HG03064 (cell line): ENCODE data around the gene TIMM29.

Experiments
- ATAC-seq: cut with Tn5 transposase; IDR thresholded peaks from one replicate; pipeline ENCODE4 v1.9.1; 2021; ENCODE audit warnings: low read depth; ENCODE audit not compliant: unreplicated experiment

The TIMM29 gene

GRCh38 chr19:10911579-10912363 lies 16.8 kb upstream of the TIMM29 start:
- no peak for ATAC-seq

DNA sequence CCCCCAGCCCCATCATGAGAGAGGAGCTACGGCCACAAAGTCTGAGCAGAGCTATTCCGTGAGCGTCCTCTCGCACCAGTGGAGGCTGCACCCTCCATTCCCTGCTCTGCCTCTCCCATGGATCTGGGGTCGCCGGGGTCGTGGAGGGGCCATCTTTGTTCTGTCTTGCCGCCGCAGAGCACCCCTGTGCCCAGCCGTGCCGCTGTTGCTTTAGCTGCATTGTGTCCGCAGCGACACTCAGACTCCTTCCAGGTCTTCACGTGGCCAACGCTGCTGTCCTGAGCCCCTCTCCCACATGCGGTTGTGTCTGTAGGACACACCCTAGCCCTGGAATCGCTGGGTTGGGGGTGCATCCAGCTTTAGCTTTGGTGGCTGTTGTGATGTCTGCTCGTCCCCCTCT lies 16.0 kb upstream of the TIMM29 start:
- ATAC-seq = no peak

DNA sequence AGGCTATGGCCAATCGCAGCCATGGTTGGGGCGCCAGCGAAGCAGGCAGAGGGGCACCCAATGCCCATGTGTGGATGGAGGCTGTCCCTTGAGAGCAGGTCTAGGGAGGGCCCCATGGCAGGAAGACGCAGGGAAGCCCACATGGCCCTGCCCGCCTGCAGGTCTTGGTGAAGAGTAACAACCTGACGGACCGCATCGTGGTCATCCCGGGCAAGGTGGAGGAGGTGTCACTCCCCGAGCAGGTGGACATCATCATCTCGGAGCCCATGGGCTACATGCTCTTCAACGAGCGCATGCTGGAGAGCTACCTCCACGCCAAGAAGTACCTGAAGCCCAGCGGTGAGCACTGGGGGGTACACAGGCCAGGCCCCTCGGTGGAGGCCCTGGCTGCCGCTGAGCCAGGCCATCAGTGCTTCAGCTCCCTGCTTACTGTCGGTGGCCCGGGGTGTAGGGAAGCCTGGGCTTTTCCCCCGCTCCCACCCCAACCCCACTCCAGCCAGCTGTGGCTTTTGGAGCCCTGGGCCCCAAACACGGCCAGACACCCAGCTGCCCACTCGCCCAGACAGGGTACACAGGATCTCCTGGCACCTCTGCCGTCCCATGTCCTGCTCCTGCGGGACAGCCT lies 14.8 kb upstream of the TIMM29 start:
- ATAC-seq = no peak

DNA sequence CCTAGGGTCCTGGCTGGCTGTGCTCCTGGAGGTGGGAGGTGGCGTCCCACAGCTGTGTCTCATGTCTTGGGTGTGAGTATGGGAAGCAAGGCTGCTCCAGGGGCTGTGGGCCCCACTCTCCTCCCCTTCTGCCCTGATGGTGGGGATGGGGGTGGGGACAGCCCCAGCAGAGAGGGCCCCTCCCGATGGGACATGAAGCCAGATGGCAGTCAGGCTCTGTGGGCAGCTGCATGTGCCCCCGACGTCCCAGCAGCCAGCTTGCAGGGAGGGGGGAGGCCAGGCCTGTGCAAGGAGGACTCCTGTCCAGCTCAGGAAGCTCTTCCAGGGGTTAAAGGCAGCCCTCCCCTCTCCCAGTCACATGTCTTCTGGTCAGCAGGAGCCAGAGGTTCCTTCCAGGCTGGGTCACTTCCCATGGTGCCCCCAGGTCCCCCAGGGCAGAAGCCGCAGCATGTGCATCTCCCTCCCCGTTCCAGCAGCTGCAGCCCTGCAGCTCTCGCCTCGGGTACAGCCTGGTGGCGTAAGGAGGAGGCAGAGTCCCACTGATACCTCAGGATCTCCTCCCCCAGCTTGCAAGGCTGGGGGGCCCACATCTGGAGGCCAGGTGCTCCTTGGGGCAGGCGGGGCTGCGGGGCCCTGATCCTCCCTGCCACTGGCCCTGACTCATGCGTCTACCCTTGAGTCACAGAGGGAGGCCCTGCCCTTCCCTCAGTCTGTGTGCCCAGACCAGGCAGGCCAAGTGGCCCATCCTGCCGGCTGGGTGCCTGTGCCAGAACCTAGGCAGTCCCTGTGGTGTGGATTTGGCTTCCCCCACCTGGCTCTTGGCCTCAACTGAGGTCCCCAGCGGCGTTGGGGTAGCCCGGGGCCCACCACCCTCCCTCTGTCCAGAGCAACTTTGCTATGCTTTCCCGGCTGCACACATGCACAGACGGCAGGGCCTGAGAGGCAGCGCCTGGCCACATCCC lies 13.2 kb upstream of the TIMM29 start:
- no peak for ATAC-seq

DNA sequence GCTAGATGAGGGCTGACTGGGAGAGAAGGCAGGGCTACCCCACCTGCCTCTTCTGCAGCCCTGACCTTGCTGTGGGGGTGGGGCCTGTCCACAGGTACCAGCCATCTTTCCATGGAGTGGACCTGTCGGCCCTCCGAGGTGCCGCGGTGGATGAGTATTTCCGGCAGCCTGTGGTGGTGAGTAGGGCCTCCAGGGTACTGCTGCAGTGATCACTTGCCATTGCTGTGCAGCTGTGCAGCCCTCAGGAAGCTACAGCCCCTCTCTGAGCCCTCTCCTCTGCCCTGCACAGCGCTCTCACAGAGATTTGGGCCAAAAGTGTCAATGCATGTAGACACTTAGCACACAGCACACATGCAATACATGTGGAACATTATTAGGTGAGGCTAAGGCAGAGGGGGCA lies 12.0 kb upstream of the TIMM29 start:
- ATAC-seq = no peak

GRCh38 chr19:10918359-10918758 lies 10.3 kb upstream of the TIMM29 start:
- no peak for ATAC-seq

DNA sequence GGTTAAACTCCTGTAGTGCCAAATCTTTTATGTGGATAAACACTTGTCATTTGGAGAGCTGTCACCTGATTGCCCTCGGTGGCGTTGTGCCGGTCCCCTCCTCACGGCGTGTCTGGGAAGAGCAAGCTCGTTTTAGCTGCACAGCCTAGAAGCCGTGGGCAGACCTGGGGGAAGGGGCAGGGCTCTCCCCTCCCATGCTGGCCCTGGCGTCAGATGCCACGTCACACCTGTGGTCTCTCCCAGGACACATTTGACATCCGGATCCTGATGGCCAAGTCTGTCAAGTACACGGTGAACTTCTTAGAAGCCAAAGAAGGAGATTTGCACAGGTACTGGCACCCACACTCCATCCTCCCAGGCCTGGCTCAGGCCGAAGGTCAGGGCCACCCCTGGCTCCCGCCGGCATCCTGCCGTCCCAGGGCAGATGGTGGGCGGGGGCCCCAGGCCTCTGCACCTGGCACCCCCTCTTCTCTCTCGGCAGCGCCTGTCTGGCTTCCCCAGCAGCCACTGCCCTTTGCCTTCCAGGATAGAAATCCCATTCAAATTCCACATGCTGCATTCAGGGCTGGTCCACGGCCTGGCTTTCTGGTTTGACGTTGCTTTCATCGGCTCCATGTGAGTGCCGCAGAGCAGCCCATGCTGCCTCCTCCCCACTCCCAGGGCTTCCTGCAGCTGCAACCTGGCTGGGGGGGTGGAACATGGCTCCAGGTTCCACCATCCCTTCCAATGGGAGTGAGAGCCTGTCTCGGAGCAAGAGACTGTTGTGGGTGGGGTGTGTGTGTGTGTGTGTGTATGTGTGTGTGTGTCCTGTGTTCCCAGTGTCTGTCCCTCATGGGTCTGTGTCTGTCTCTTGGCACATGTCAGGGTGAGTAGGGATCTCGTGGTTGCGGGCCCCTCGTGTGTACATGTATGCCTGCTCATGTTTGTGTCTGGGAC lies 9.0 kb upstream of the TIMM29 start:
- ATAC-seq = no peak

GRCh38 chr19:10920288-10920655 lies 8.3 kb upstream of the TIMM29 start:
- ATAC-seq = no peak

GRCh38 chr19:10920781-10921180 lies 7.8 kb upstream of the TIMM29 start:
- ATAC-seq = no peak

GRCh38 chr19:10921199-10921909 lies 7.3 kb upstream of the TIMM29 start:
- no peak for ATAC-seq

DNA sequence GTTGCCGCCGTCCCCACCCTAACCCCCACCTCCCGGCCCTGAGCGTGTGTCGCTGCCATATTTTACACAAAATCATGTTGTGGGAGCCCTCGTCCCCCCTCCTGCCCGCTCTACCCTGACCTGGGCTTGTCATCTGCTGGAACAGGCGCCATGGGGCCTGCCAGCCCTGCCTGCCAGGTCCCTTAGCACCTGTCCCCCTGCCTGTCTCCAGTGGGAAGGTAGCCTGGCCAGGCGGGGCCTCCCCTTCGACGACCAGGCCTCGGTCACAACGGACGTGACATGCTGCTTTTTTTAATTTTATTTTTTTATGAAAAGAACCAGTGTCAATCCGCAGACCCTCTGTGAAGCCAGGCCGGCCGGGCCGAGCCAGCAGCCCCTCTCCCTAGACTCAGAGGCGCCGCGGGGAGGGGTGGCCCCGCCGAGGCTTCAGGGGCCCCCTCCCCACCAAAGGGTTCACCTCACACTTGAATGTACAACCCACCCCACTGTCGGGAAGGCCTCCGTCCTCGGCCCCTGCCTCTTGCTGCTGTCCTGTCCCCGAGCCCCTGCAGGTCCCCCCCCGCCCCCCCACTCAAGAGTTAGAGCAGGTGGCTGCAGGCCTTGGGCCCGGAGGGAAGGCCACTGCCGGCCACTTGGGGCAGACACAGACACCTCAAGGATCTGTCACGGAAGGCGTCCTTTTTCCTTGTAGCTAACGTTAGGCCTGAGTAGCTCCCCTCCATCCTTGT lies 6.5 kb upstream of the TIMM29 start:
- ATAC-seq = no peak

GRCh38 chr19:10922638-10923014 lies 6.0 kb upstream of the TIMM29 start:
- no peak for ATAC-seq

- ATAC-seq = no peak
Observed at GRCh38 chr19:10923260-10924112, 5.1 kb upstream of the TIMM29 start.

DNA sequence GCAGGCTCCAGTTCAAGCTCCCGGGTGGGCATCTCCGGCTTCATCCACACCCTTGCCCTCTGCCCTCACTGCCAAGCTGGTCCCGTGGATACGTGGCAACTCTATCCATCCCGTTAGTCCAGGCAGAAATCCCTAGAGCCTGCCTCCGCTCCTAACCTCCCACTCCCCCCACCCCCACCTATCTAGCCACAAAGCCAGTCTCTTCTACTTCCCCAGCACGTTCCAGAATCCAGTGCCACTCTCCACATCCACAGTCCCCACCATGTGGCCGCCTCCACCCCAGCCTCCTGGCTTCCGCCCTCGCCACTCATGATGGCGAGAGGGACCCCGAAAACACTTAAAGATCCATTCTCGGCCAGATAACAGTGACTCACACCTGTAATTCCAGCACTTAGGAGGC lies 4.0 kb upstream of the TIMM29 start:
- no peak for ATAC-seq

- no peak for ATAC-seq
Observed at GRCh38 chr19:10927730-10928562, 665 bp upstream of the TIMM29 start.

- no peak for ATAC-seq
Observed at GRCh38 chr19:10929402-10929794, 787 bp downstream of the TIMM29 start.

- no peak for ATAC-seq
Observed at GRCh38 chr19:10935371-10936059, 6.9 kb downstream of the TIMM29 start.
